HG03520 (cell line): ENCODE results near the gene CTAG1B.
"Not testable (repeated sequence)": the region's sequence is repeated elsewhere in the genome, so short reads cannot be mapped to it uniquely, and the experiment has no call there.

Experiments
- ATAC-seq: cut with Tn5 transposase; IDR thresholded peaks from one replicate; pipeline ENCODE4 v1.9.1; 2021; ENCODE audit warnings: mild to moderate bottlenecking, moderate library complexity; ENCODE audit not compliant: unreplicated experiment

CTAG1B gene

DNA sequence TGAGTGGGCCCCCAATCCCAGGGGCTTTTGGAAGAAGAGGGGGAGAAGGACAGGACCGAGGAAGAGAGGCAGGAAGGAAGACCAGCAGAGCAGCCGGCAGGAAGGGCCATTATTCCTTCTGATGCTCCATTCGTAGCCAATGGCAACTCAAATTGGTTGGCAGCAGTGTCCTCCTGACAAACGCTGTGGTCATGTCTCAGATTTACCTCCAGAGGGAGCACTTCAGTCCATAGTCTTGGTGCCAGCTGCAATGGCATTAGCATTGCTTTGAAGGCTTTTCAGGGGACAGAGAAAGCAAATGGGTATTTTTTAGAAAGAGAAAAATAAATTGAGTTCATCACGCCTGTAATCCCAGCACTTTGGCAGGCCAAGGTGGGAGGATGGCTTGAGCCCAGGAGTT, 9.9 kb upstream of the CTAG1B start:
- ATAC-seq: not testable (repeated sequence)

DNA sequence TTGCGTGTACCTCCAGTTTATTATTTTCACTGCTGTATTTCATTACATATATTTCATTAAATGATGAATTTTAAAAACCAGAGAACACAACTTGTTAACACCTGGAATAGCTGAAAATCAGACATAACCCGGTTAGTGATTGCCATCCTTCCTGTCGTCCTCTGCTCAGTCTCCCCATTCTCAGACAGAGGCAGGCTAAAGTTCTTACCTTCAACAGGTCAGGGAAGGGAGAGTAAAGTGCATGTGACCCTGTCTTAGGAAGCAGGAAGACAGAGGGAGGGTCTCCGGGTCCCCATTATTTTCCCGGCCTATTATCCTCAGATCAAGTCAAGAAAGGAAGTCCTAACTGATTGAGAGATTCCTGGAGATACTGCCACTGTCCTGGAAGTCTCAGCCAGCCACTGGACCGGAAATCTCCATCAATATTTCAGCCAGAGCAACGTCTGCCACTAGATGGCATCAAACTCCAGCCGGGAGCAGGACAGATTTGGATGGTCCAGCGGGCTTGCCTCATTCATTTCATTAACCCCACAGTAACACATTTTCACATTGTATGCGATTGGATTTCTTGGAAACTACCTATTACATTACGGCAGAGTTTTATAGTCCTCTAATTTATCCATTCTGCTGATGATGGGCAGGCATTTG, 1.8 kb upstream of the CTAG1B start:
- not testable (repeated sequence) for ATAC-seq

DNA sequence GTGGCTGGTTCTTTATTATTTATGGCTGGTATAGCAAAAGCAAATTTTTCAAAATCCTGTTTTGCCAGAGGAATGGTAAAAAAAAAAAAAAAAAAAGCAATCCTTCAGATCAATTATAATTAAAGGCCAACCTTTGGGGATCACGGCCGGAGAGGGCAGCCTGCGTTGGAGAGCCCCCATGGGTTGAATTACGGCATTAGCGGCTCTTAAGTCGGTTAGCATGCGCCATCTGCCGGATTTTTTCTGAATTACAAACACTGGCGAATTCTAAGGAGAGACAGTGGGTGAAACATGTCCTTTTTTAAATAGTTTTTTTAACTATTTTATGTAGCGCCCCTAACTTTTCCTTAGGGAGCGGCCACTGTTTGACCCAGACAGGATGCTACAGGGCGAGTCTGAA, 5.5 kb downstream of the CTAG1B start:
- ATAC-seq: not testable (repeated sequence)

DNA sequence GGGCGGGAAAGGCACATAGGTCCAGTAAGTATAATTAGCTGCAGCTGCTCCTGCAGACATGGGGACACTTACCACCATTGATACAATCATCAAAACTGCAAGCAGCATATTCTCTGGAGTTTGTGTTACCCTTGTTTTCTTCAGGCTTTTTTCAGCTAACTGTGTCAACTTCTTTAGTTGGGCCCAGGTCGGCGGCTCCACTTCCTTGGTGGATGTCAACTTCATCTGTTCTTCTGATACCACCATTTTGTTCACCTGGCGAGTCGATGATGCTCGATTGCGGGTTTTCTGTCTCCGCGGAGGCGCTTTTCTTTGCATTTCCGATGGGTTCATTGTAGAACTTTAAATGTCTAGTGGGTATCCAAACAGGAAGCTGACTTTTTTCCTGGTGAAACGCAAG, 7.9 kb downstream of the CTAG1B start:
- ATAC-seq: not testable (repeated sequence)

DNA sequence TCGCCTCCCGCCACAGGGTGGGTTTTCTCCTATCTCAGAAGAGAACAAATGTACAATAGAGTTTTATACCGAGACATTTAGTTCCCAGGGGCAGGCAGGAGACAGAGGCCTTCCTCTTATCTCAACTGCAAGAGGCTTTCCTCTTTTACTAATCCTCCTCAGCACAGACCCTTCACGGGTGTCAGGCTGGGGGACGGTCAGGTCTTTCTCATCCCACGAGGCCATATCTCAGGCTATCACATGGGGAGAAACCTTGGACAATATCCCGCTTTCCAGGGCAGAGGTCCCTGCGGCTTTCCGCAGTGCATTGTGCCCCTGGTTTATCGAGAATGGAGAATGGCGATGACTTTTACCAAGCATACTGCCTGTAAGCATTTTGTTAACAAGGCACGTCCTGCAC, 10.3 kb downstream of the CTAG1B start:
- not testable (repeated sequence) for ATAC-seq

DNA sequence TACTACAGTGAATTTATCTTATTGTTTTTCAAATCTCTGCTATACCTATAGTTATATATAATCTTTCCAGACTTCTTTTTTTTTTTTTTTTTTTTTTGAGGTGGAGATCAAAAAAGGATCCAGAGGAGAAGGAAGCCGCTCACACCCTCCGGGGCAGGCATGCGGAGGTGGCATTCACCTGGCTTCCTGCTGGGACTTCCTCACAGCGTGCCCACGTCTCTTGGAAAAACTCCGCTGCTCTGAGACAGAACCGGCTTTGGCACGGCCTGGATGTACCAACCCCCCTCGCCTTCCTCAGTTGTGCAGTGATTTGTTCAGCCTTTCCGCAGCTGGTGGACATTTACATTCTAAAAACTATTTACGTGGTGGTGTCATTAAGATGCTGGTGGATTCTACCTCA, 11.1 kb downstream of the CTAG1B start:
- ATAC-seq: not testable (repeated sequence)

DNA sequence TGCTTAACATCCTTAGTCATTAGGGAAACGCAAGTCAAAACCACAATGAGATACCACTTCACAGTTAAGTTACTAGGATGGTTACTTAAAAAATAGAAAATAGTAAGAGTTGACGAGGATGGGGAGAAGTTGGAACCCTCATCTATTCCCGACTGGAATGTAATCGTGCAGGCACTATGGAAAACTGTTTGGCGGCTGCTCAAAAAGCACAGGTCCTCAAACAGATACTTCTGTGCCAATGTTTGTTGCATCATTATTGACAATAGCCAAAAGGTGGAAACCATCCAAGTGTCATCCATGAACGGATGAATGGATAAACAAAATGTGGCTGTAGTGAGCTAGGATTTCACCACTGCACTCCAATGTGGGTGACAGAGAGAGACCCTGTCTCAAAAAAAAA, 11.7 kb downstream of the CTAG1B start:
- ATAC-seq: no peak

DNA sequence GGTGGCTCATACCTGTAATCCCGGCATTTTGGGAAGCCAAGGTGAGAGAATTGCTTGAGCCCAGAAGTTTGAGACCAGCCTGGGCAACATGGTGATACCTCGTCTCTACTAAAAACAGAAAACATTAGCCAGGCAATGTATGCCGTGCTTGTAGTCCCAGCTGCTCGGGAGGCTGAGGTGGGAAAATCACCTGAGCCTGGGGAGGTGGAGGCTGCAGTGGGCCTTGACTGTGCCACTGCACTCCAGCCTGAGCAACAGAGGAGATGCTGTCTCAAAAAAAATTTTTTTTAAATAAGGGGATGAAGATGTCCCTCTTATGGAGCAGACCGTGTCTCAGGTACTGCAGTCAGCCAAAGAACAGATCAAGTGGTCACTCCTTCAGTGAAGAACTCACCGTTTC, 13.5 kb downstream of the CTAG1B start:
- no peak for ATAC-seq

DNA sequence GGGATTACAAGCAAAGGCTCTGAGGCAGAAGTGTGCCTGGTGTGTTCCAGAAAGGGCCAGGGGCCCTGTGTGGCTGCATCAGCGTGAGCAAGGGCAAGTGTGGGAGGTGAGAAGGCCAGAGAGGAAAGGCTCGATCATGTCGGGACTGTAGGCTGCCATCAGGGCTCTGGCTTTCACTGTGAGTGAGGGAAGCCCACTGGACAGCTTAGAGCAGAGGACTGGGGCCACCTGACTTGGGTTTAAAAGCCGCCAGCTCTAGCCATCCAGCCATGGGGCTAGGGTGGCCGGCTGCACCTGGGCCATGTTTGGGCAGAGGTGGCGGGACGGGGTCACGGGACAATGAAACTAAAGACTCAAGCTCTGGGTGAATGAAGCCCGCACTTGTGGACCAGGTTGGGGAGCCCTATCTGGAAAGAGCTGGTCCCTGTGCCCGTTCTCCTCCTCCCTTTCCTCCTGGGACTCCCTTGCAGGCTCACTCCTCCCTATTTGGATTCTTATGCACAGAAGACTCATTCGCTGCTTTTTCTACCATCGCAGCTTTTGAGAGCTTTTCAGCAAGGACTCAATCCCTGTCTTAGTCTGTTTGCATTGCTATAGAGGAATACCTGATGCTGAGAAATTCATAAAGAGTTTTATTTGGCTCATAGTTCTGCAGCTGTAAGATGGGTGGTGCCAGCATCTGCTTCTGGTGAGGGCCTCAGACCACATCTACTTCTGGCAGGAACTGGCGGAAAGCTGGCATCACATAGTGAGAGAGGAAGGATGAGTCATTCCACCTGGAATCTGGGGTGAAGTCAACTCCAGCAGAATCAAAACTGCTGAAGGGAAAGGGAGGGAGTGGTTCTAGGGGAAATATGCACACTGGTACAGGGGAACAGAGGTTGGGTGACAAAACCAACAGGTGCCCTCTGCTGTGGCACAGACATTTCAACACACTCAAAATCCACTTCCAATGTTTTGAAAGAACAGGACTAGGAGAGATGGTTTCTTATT, 15.3 kb downstream of the CTAG1B start:
- ATAC-seq: no peak

DNA sequence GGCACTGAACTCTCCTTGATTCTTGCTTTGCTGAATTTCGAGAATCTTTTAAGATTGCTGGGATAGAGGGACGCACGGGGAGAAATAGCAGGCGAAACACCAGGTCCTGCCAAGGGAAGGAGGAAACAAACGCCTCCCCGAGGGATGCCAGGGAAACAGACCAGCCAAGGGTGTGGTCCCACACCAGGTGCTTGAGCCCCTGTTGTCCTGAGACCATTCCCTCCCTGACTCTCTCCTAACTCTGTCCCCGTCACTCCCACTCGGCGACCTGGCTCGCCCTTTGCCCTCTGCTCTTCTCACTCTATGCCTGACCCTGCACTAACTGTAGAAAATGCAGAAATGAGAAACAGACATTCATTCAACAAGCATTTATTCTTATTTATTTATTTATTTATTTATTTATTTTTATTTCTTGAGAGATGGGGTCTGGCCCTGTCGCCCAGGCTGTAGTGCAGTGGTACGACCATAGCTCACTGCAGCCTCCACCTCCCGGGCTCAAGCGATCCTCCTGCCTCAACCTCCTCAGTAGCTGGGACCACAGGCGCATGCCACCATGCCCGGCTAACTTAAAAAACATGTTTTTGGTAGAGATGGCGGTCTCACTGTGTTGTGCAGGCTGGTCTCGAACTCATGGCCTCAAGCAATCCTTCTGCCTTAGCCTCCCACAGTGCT, 16.2 kb downstream of the CTAG1B start:
- no peak for ATAC-seq

DNA sequence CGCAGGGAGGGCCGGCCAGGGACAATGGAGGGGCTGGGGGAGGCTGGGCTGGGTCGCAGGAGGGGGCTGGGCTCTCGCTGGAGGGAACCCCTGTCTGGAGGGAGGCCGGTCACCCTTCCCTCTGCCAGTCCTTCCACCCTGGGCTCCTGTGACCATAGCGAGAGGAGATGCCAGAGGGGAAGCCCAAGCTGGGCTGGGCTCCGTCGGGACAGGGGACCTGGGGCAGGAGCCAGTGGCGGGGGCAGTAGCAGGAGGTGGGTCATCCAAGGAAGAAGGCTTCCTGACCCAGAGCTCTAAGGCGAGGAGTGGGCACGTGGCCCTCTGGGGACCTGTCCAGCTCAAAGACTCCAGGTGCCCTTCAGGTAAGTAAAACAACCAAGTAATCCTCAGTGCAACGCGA, 16.9 kb downstream of the CTAG1B start:
- no peak for ATAC-seq

DNA sequence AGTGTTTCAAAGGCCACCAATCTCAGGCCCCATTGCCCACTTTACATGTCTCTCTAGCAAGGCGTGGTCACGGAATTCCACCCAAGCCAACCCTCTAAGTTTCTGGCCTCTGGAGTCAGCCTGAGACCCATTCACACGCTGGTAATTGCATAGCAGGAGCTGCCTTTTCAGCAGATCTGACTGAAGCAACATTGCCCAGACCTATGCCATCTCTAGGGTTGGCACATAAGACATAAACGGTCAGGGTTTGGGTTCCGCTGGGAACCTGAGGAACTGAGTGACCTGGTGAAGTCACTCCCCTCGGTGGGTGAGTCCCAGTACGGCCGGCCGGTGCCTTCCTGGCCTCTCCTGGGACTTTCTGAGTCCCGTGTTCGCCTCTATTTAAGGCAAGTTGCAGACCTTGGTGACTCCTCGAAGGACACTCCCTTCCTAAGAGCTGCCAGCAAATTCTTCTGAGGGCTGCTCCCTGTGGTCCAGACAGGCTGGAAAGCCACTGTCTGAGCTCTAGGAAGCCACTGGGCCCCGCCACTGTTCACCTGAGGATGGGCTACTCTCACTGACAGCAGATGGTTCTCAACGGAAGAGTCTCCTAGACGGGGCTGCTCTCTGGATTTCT, 18.2 kb downstream of the CTAG1B start:
- ATAC-seq: no peak

DNA sequence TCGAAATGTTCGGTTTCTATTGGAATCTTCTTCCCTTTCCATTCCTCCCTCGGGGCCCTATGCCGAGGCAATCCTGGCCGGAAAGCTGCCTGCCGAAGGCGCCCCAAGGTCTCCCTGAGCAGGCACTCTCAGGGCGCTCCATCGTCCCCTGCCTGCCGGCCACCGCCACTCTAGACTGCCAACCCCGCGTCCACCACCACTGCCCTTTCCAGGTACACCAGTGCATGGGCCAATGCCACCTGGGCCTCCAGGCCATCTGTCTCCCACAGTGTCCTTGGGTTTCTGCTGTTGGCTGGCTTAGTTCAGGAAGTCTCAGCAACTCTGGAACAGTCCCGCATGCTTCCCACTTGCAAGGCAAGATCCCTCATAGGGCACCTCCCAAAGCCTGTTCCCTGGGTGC, 19.6 kb downstream of the CTAG1B start:
- ATAC-seq: no peak

DNA sequence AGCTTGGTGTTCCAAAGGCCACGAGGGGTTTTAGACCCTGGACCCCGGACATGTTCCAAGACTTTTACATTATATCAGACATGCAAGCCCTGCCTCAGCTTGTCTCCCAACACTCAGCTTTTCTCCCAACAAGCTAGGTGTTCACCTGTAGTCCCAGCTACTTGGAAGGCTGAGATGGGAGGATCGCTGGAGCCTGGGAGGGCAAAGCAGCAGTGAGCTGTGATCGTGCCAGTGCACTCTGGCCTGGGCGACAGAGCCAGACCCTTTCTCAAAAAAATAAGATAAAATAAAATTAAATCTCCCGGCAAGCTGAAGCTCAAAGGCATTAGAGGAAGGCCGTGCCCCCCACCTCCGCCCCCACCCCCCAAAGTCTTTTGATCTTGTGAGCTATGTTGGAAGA, 20.4 kb downstream of the CTAG1B start:
- ATAC-seq: no peak

DNA sequence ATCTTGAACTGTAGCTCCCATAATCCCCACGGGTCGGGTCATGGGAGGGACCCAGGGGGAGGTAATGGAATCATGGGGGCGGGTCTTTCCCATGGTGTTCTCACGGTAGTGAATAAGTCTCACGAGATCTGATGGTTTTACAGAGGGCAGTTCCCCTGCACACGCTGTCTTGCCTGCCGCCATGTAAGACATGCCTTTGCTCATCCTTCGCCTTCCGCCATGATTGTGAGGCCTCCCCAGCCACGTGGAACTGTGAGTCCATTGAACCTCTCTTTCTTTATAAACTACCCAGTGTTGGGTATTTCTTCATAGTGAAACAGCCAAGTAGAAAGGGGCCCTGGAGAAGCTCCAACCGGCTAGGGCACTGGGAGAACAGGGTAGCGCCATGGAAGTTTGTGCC, 21.9 kb downstream of the CTAG1B start:
- no peak for ATAC-seq

DNA sequence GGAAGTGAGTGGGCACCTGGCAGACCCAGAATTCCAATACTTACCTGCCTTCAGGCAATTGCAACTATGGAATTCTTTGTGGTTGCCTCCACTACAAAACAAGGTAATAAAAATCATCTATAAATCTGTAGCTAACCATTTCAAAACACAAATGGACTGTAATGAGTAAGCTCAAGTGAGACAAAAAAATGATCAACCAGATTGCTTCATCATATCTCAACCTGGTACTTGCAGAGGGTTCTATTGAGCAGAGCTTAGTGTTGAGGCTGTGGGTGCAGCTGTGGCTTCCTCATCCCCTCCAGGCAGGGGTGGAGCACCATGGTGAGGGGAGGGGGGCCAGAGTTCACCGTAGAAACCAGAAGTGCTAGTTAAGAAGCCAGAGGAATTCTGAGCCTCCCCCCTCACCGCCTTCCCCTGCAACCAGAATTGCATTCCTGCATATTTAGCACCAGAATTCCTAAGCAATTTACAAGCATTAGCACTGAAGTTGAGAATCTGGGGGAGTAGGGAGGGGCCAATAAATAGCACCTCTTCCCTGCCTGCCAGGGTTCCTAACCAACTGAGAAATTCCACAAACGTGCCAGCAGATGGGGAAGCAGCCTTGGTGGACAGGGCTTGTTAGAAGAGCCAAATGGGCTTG, 22.7 kb downstream of the CTAG1B start:
- ATAC-seq: no peak

DNA sequence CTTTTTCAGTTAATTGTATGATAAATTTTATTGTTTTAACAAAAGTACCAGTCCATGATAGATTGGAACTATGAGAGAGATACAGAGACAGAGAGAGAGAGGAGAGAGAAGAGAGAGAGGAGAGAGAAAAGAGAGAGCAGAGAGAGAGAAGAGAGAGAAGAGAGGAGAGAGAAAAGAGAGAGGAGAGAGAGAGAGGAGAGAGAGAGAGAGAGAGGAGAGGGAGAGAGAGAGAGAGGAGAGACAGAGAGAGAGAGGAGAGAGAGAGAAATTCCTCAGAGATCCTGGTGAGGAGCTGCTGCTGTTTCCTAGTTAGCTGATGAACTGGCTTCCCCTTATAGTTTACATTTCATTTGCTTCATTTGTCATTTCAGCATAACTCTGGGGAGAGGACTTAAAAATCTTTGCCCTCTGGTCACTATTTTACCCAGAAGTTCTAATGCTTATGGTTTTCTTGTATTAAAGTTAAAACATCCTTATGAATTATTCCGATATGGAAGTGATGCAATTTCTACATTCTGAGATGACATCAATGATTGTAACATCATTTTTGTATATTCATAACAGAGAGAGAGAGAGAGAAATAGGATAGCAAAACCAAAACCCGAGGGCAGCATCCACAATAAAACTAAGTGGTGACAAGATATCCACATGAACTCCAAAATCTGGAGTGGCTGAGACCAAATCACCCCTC, 23.4 kb downstream of the CTAG1B start:
- ATAC-seq: no peak

DNA sequence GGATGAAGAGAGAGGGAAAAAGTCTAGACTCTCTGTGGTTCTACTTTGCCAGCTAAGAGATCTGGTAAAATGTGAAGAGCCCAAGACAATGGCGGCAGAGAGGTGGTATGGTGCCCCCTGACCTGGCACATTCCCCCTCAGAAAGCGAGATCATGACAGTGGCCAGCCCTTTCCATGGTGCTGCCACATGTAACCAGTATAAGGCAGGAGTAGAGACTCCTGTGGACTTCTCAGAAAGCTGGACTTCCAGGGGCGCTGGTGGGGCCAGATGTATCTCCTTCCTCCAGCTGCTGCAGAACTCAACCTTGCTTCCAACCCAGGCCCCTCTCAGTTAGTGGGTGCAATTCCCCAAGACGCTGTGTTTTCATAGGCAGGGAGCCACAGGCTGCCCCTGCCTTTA, 24.6 kb downstream of the CTAG1B start:
- ATAC-seq: no peak

DNA sequence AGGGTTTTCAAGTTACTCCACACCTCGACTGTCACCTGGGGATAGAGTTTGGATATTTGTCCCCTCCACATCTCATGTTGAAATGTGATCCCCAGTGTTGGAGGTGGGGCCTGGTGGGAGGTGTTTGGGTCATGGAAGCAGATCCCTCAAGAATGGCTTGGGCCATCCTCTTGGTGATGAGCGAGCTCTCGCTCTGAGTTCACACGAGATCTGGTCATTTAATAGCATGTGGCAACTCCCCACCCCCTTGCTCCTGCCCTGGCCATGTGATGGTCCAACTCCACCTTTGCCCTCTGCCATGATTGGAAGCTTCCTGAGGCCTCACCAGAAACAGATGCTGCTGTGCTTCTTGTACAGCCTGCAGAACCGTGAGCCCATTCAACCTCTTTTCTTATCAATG, 25.9 kb downstream of the CTAG1B start:
- no peak for ATAC-seq

DNA sequence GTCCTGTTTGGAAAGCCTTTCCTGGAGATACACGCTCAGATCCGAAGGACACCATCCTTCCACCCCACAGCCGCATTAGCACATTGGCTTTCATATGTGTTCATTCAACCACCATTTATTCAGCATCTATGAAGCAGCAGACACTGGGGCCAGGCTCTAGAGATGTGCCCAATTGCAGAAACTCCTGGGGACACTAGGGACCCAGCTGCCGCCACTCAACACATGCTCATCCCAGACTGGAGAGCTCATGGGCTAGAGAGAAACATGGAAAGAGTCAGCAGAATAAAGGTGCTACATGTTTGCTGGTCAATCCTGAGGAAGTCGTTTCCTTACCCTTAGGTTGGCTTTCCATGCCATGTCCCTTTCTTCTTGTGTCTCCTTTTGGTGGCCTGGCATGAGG, 26.6 kb downstream of the CTAG1B start:
- ATAC-seq: no peak
